HepG2 (cell line): Measurements from ENCODE around the gene PSORS1C2. TPM values are rescaled to one million over a fixed set of nuclear protein-coding genes. Genes with fewer than 3 reads are reported as not detected.

ENCODE experiments used
- ATAC-seq: fragments of 200-7000 bp; cut with Tn5 transposase; 3 replicates; pipeline ENCODE4 v1.9.1; 2020; ENCODE audit warnings: mild to moderate bottlenecking, moderate library complexity
- BruUV-seq: library from RNA; stranded (reverse); fragments of 400-500 nt; replicated peaks from 2 replicates; lab custom pipeline; 2021; lab: Mats Ljungman, UMichigan
- CTCF ChIA-PET: fragments of 300-600 bp; formaldehyde crosslinking; extraction: SDS; loops from one replicate; lab custom pipeline; 2021; ENCODE audit warnings: low total read pairs, inconsistent platforms, low intra/inter-chr PET ratio; lab: Yijun Ruan, JAX
- POLR2A ChIA-PET: fragments of 350-600 bp; sonication (Branson Sonifier 250); formaldehyde crosslinking; loops from one replicate; lab custom pipeline; 2020; ENCODE audit warnings: antibody characterized with exemption, inconsistent platforms; lab: Yijun Ruan, JAX
- DNase-seq: peaks from one replicate; pipeline ENCODE4 v3.0.0-alpha.2; 2015; ENCODE audit warnings: low spot score
- FAIRE-seq: peaks from 3 replicates; lab custom pipeline; 2011; peaks lifted over from hg19 to GRCh38; lab: Jason Lieb, UNC
- H2AFZ ChIP-seq: one replicate; pipeline ENCODE4 v1.6.1; 2011; ENCODE audit warnings: low read length, inconsistent platforms
- H3K27ac ChIP-seq: fragments of 300-600 bp; 3 replicates; pipeline ENCODE4 v1.8.0; 2011; ENCODE audit warnings: mixed run types, mild to moderate bottlenecking, mixed read lengths, low read length, inconsistent platforms; ENCODE audit not compliant: insufficient read depth; ENCODE audit errors: extremely low read length
- H3K27me3 ChIP-seq, 2 experiments: fragments of 200-600 bp in 1 of 2; 2 replicates in 1 of 2; 3 replicates in 1 of 2; pipeline versions ENCODE4 v1.6.0 to v1.8.0; 2011; ENCODE audit warnings: low read length in 2 of 2, mild to moderate bottlenecking in 2 of 2, moderate library complexity in 2 of 2, inconsistent platforms in 1 of 2; ENCODE audit not compliant: insufficient read depth in 2 of 2, control insufficient read depth in 1 of 2
- H3K36me3 ChIP-seq, 2 experiments: fragments of 200-600 bp in 1 of 2; replicated peaks in 1 of 2; 2 replicates in 1 of 2; 3 replicates in 1 of 2; pipeline versions ENCODE4 v1.5.1 to v1.8.0; 2011; ENCODE audit warnings: low read length in 2 of 2, inconsistent platforms in 1 of 2; ENCODE audit not compliant: insufficient read depth in 2 of 2, control insufficient read depth in 1 of 2
- H3K4me1 ChIP-seq: 2 replicates; pipeline ENCODE4 v1.5.1; 2012; ENCODE audit warnings: low read length, inconsistent platforms; ENCODE audit not compliant: insufficient read depth
- H3K4me2 ChIP-seq: 2 replicates; pipeline ENCODE4 v1.6.0; 2011; ENCODE audit warnings: low read depth, low read length, inconsistent platforms
- H3K4me3 ChIP-seq, 3 experiments: fragments of 200-600 bp in 1 of 3; sonication (generic), shearing (Covaris generic) in 1 of 3; replicated peaks in 1 of 3; 2 replicates each; pipeline ENCODE4 v1.5.1; 2011 to 2016; ENCODE audit warnings: low read length in 3 of 3, inconsistent platforms in 2 of 3, low read depth in 2 of 3, mild to moderate bottlenecking in 2 of 3, control low read depth in 1 of 3, mixed read lengths in 1 of 3; ENCODE audit not compliant: insufficient read depth in 1 of 3
- H3K79me2 ChIP-seq: one replicate; pipeline ENCODE4 v1.6.1; 2011; ENCODE audit warnings: low read length, inconsistent platforms; ENCODE audit not compliant: insufficient read depth
- H3K9ac ChIP-seq: 2 replicates; pipeline ENCODE4 v1.6.0; 2011; ENCODE audit warnings: mild to moderate bottlenecking, low read depth, low read length, inconsistent platforms; ENCODE audit not compliant: insufficient read depth
- H3K9me3 ChIP-seq: 2 replicates; pipeline ENCODE4 v1.5.1; 2012; ENCODE audit warnings: mild to moderate bottlenecking, low read length
- H4K20me1 ChIP-seq: 2 replicates; pipeline ENCODE4 v1.6.0; 2011; ENCODE audit warnings: inconsistent platforms, mild to moderate bottlenecking, low read length, moderate library complexity; ENCODE audit not compliant: insufficient read depth
- ATRX ChIP-seq: sonication (generic); formaldehyde crosslinking; IDR thresholded peaks from 2 replicates; pipeline ENCODE4 v1.4.0; 2020; ENCODE audit warnings: missing genetic modification reagents, borderline replicate concordance
- HDAC1 ChIP-seq: sonication (generic); formaldehyde crosslinking; IDR thresholded peaks from 2 replicates; pipeline ENCODE4 v1.5.1; 2020; ENCODE audit warnings: mild to moderate bottlenecking, missing genetic modification reagents
- MTA1 ChIP-seq: sonication (generic); formaldehyde crosslinking; IDR thresholded peaks from 2 replicates; pipeline ENCODE4 v1.4.0; 2020; ENCODE audit warnings: missing genetic modification reagents, mild to moderate bottlenecking, borderline replicate concordance
- NPAS2 ChIP-seq: sonication (generic); formaldehyde crosslinking; IDR thresholded peaks from 2 replicates; pipeline ENCODE4 v1.8.0; 2022; ENCODE audit warnings: mild to moderate bottlenecking, missing genetic modification reagents, borderline replicate concordance
- NR2F6 ChIP-seq, 2 experiments: IDR thresholded peaks; 2 replicates each; pipeline ENCODE4 v1.6.1; 2016; ENCODE audit warnings: antibody characterized with exemption in 1 of 2, mild to moderate bottlenecking in 1 of 2
- TBL1XR1 ChIP-seq: fragments of 150-350 bp; IDR thresholded peaks from 2 replicates; pipeline ENCODE4 v1.6.1; 2014; ENCODE audit warnings: borderline replicate concordance, low read length; ENCODE audit not compliant: partially characterized antibody
- ZNF652 ChIP-seq: IDR thresholded peaks from 2 replicates; pipeline ENCODE4 v1.6.1; 2016; ENCODE audit warnings: low read depth, borderline replicate concordance
- ZNF782 ChIP-seq: sonication (generic); formaldehyde crosslinking; IDR thresholded peaks from 2 replicates; pipeline ENCODE4 v1.4.0; 2020; ENCODE audit warnings: missing genetic modification reagents, mild to moderate bottlenecking, borderline replicate concordance
- ZZZ3 ChIP-seq: sonication (generic); formaldehyde crosslinking; IDR thresholded peaks from 2 replicates; pipeline ENCODE4 v1.4.0; 2020; ENCODE audit warnings: missing genetic modification reagents, mild to moderate bottlenecking, borderline replicate concordance
- WGBS: methylation state at CpG from one replicate; pipeline ENCODE4 v1.1.6; 2017; ENCODE audit warnings: low lambda C conversion rate; 5-methylcytosine and 5-hydroxymethylcytosine counted together
- in situ Hi-C: cut with HindIII; loops from 2 replicates; pipeline ENCODE4 v1.10.0; 2017; ENCODE audit warnings: low pct_unique_long_range_greater_than_20kb; ENCODE audit not compliant: extremely low pct_ligation_motif_present
- intact Hi-C: fragments of 100-400 bp; cut with micrococcal nuclease; formaldehyde crosslinking; loops from one replicate; pipeline ENCODE4 v1.10.0; 2022; ENCODE audit not compliant: unreplicated experiment
- polyA plus RNA-seq, 8 experiments: library from polyadenylated mRNA; depleted of rRNA in 3 of 8; stranded (reverse) in 7 of 8; unstranded in 1 of 8; fragments of >200 nt; fragmentation: Illumina TruSeq in 4 of 8; extraction: Trizol in 4 of 8; gene quantifications; 2 replicates each; pipeline versions ENCODE4 v1.2.1 to v1.2.3, GENCODE V29; 2011 to 2016; ENCODE audit warnings: low read depth in 4 of 8, missing spikeins in 1 of 8, mixed read lengths in 1 of 8; ENCODE audit not compliant: insufficient read depth in 1 of 8
- total RNA-seq, 5 experiments: library from RNA; depleted of rRNA; stranded (reverse); fragments of >200 nt; fragmentation: Illumina TruSeq; extraction: Trizol; gene quantifications; 2 replicates each; pipeline ENCODE4 v1.2.3, GENCODE V29; 2016; ENCODE audit warnings: low read depth in 1 of 5
- TF ChIP-seq, protein P1 (sequence below): sonication (generic); formaldehyde crosslinking; IDR thresholded peaks from 2 replicates; pipeline ENCODE4 v1.8.0; 2022; ENCODE audit warnings: low read depth, missing genetic modification reagents
- TF ChIP-seq, protein P2 (sequence below): IDR thresholded peaks from 2 replicates; pipeline ENCODE4 v1.6.1; 2016; ENCODE audit warnings: missing compliant biosample characterization, missing genetic modification reagents, borderline replicate concordance

The PSORS1C2 gene
- total and polyA plus RNA-seq, 2 of the 13 experiments (the other 11 are each of a cell fraction or from before 2014, with no cell fraction given) = not detected

DNA sequence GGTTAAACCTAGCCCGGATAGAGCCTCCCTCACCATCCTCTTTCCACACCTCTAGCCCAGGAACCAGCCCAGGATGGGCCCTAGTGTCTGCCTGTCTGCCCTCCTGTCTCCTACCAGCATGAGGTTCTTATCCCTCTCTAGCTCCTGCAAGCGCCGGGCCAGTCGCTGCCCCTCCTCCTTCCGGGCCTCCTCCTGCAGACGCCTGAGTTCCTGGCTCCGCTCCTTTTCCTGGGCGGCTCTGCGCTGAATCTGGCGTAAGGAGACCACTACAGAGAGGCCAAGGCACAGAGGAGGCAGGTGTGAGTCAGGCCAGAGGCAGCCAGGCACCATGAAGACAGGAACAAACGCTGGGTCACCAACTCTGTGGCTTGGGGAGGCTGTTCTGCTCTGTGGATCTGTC is 4.3 kb upstream of the PSORS1C2 start:
- Histone ChIP-seq H3K9me3 (no peaks in the 10 kb centered on the region), H2AFZ (no peak overlapping the region), H3K27me3 (no peaks in the 10 kb centered on the region), H3K9ac (no peak overlapping the region), H4K20me1 (no peaks in the 10 kb centered on the region), H3K4me1 (no peaks in the 10 kb centered on the region), H3K27ac (no peak overlapping the region), H3K36me3 (peaks cover 4 to 18% of the 10 kb centered on the region in 2 experiments; a peak in 4 of 5 replicates), H3K79me2 (no peaks in the 10 kb centered on the region), H3K4me2 (no peak overlapping the region), H3K4me3 (no peak overlapping the region)
- in situ Hi-C loops = no loop called here
- no peak for DNase-seq
- no peak for FAIRE-seq
- intact Hi-C loops = loop anchor here (2.0 kb wide), 1 partner anchor 16 kb away; no protein-coding TSS in a partner anchor
- no peak for TF ChIP-seq NPAS2 (CRISPR knock-in tag)
- no peak for TF ChIP-seq ZZZ3 (CRISPR knock-in tag)
- TF ChIP-seq NR2F6 (IDR thresholded peaks at IDR 0.05) = no peak
- TF ChIP-seq NR2F6 (CRISPR knock-in tag; IDR thresholded peaks at IDR 0.05) = no peak
- no peak for TF ChIP-seq HDAC1 (CRISPR knock-in tag)
- TF ChIP-seq, protein P1, sequence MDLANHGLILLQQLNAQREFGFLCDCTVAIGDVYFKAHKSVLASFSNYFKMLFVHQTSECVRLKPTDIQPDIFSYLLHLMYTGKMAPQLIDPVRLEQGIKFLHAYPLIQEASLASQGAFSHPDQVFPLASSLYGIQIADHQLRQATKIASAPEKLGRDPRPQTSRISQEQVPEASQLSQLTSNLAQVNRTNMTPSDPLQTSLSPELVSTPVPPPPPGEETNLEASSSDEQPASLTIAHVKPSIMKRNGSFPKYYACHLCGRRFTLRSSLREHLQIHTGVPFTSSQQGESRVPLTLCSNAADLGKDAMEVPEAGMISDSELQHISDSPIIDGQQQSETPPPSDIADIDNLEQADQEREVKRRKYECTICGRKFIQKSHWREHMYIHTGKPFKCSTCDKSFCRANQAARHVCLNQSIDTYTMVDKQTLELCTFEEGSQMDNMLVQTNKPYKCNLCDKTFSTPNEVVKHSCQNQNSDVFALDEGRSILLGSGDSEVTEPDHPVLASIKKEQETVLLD (CRISPR knock-in tag) = no peak
- TF ChIP-seq ZNF652 (CRISPR knock-in tag) = peak; percentile 34; the same call in 1 of the 2 replicates
- no peak for TF ChIP-seq ATRX
- 87% methylated on average over 11 of the region's 11 CpGs for WGBS
- CTCF ChIA-PET = no interaction called here
- POLR2A ChIA-PET = no interaction called here
- BruUV-seq = no TSS peak
- no peak for ATAC-seq

DNA sequence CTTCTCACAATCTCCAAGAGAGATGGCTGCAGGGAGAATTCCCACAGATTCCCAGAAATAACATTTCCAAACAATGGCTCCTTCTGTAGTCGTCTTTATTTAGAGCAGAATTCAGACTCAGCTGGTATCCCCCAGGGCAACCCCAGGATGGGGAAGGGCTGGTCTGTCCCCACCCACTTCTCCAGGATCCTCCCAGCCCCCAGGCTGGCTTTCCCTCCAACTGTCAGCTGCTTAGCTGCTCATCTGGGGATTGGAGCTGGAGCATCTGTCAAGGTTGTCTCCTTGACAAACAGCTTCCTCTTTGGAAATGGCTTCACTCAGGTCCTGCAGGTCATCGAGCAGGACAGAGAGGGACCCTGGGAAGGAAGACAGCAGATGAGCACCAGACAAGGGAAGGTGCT is 3.5 kb upstream of the PSORS1C2 start:
- H3K27me3 ChIP-seq = 0 out of 5 replicates have a peak, but pooled peaks cover 0 to 4% of the 10 kb centered on the region in 2 experiments
- no peak for FAIRE-seq
- H3K9me3 ChIP-seq = no peaks in the 10 kb centered on the region
- H3K4me3 ChIP-seq = no peak overlapping the region
- peaks cover 7% of the 10 kb centered on the region for H3K4me1 ChIP-seq
- 85% methylated on average over 2 of the region's 2 CpGs for WGBS
- peaks cover 4 to 18% of the 10 kb centered on the region in 2 experiments; a peak in 4 of 5 replicates for H3K36me3 ChIP-seq
- intact Hi-C loops = loop anchor here (2.0 kb wide), 1 partner anchor 16 kb away; no protein-coding TSS in a partner anchor
- no peak overlapping the region for H3K27ac ChIP-seq
- no peak for TF ChIP-seq MTA1
- TF ChIP-seq, protein P2, sequence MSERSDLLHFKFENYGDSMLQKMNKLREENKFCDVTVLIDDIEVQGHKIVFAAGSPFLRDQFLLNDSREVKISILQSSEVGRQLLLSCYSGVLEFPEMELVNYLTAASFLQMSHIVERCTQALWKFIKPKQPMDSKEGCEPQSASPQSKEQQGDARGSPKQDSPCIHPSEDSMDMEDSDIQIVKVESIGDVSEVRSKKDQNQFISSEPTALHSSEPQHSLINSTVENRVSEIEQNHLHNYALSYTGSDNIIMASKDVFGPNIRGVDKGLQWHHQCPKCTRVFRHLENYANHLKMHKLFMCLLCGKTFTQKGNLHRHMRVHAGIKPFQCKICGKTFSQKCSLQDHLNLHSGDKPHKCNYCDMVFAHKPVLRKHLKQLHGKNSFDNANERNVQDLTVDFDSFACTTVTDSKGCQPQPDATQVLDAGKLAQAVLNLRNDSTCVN (CRISPR knock-in tag) = no peak
- TF ChIP-seq, protein P1 (CRISPR knock-in tag) = no peak
- no peak for TF ChIP-seq ZNF782 (CRISPR knock-in tag)
- TF ChIP-seq TBL1XR1 = no peak
- no peak overlapping the region for H3K9ac ChIP-seq
- in situ Hi-C loops = no loop called here
- ChIA-PET CTCF (no interaction called here), POLR2A (no interaction called here)
- H2AFZ ChIP-seq = no peak overlapping the region
- H3K4me2 ChIP-seq = no peak overlapping the region
- DNase-seq = no peak
- ATAC-seq = no peak
- no peaks in the 10 kb centered on the region for H4K20me1 ChIP-seq
- no peaks in the 10 kb centered on the region for H3K79me2 ChIP-seq
- no TSS peak for BruUV-seq
